CD4-positive, alpha-beta T cell (primary cell): ENCODE measurements around the gene HSD17B2. TPM values are rescaled to one million over a fixed set of nuclear protein-coding genes. Genes with fewer than 3 reads are reported as not detected.

Experiments used
- ATAC-seq: fragments of 200-7000 bp; cut with Tn5 transposase; one replicate; pipeline ENCODE4 v1.10.0; 2022; ENCODE audit warnings: mild to moderate bottlenecking; ENCODE audit not compliant: poor library complexity
- CTCF ChIA-PET: fragments of 350-600 bp; sonication (Branson Sonifier 250); formaldehyde crosslinking; loops from one replicate; lab custom pipeline; 2021; ENCODE audit warnings: antibody characterized with exemption, inconsistent platforms; lab: Charles Lee
- POLR2A ChIA-PET: fragments of 350-600 bp; sonication (Branson Sonifier 250); formaldehyde crosslinking; loops from one replicate; lab custom pipeline; 2021; ENCODE audit warnings: antibody characterized with exemption, inconsistent platforms; lab: Charles Lee
- DNase-seq, 14 experiments: peaks; one replicate each; pipeline ENCODE4 v3.0.0-alpha.2; 2013 to 2020; ENCODE audit warnings: mixed read lengths in 2 of 14
- H3K27ac ChIP-seq, 2 donors: one replicate each; pipeline versions ENCODE4 v1.5.1 to v1.7.0; 2013; ENCODE audit warnings: low read length in 2 of 2, low read depth in 1 of 2, mild to moderate bottlenecking in 1 of 2
- H3K27me3 ChIP-seq, 2 experiments: 1 replicate in 1 of 2; 2 replicates in 1 of 2; pipeline versions ENCODE4 v1.6.1 to v1.7.0; 2013; ENCODE audit warnings: low read length in 2 of 2, control low read depth in 1 of 2, mild to moderate bottlenecking in 1 of 2, moderate library complexity in 1 of 2; ENCODE audit not compliant: insufficient read depth in 2 of 2, control insufficient read depth in 1 of 2
- H3K36me3 ChIP-seq: one replicate; pipeline ENCODE4 v1.6.1; 2013; ENCODE audit warnings: low read length, control low read depth; ENCODE audit not compliant: insufficient read depth
- H3K4me1 ChIP-seq: one replicate; pipeline ENCODE4 v1.6.1; 2013; ENCODE audit warnings: low read length, control low read depth; ENCODE audit not compliant: insufficient read depth
- H3K4me3 ChIP-seq: one replicate; pipeline ENCODE4 v1.5.1; 2013; ENCODE audit warnings: mild to moderate bottlenecking, low read length, moderate library complexity
- H3K9me3 ChIP-seq, 2 experiments: 1 replicate in 1 of 2; 2 replicates in 1 of 2; pipeline versions ENCODE4 v1.6.1 to v1.7.0; 2013; ENCODE audit warnings: low read length in 2 of 2, mild to moderate bottlenecking in 2 of 2, control low read depth in 1 of 2, moderate library complexity in 1 of 2; ENCODE audit not compliant: control insufficient read depth in 1 of 2, insufficient read depth in 1 of 2
- H3K27ac Mint-ChIP-seq: one replicate; pipeline ENCODE4 v1.8.0; 2020; ENCODE audit warnings: mixed read lengths
- H3K27me3 Mint-ChIP-seq: one replicate; pipeline ENCODE4 v1.8.0; 2021; ENCODE audit warnings: mixed read lengths
- H3K36me3 Mint-ChIP-seq: one replicate; pipeline ENCODE4 v1.8.0; 2021; ENCODE audit warnings: low read depth, mixed read lengths
- H3K4me1 Mint-ChIP-seq: one replicate; pipeline ENCODE4 v1.8.0; 2021; ENCODE audit warnings: low read depth, mixed read lengths
- H3K4me3 Mint-ChIP-seq: one replicate; pipeline ENCODE4 v1.8.0; 2020; ENCODE audit warnings: mild to moderate bottlenecking, mixed read lengths
- H3K9me3 Mint-ChIP-seq: one replicate; pipeline ENCODE4 v1.8.0; 2020; ENCODE audit warnings: mixed read lengths
- CTCF ChIP-seq: fragments of 200-600 bp; IDR thresholded peaks from one replicate; pipeline ENCODE4 v1.8.0; 2022; ENCODE audit warnings: antibody characterized with exemption, mild to moderate bottlenecking
- intact Hi-C, 2 experiments: fragments of 100-400 bp; cut with DNase I in 1 of 2; cut with micrococcal nuclease in 1 of 2; formaldehyde crosslinking; loops; one replicate each; pipeline versions ENCODE4 v1.15.1 to v1.9.0; 2023 to 2025; cut with DNase I, micrococcal nuclease
- total RNA-seq, 174 experiments: library from RNA in 2 of 174; stranded (reverse) in 2 of 174; gene quantifications; one replicate each; pipeline ENCODE4 v1.2.3 and lab custom pipeline; 2021 to 2026

The HSD17B2 gene
- total RNA-seq, 2 experiments from 2014 or later, result not detected

- Histone ChIP-seq H3K27me3 (no peaks in the 10 kb centered on the region), H3K4me1 (no peaks in the 10 kb centered on the region), H3K27ac (no peak overlapping the region), H3K9me3 (no peaks in the 10 kb centered on the region), H3K36me3 (peaks cover 23% of the 10 kb centered on the region), H3K4me3 (no peak overlapping the region)
- Mint-ChIP-seq H3K9me3 (no peaks in the 10 kb centered on the region), H3K4me3 (no peak overlapping the region), H3K36me3 (peaks cover 55% of the 10 kb centered on the region), H3K4me1 (no peaks in the 10 kb centered on the region), H3K27ac (no peak overlapping the region), H3K27me3 (no peaks in the 10 kb centered on the region)
- no peak for ATAC-seq
- intact Hi-C loops, result no loop called here
- TF ChIP-seq CTCF, result no peak
- ChIA-PET CTCF (no interaction called here), POLR2A (no interaction called here)
- no peak for DNase-seq
These were observed 111.5 kb downstream of the HSD17B2 start for GRCh38 chr16:82146556-82146955.

- H3K4me1 Mint-ChIP-seq, result no peaks in the 10 kb centered on the region
- no peak overlapping the region for H3K27ac Mint-ChIP-seq
- H3K27me3 Mint-ChIP-seq, result no peaks in the 10 kb centered on the region
- H3K36me3 Mint-ChIP-seq, result peaks cover 59% of the 10 kb centered on the region
- ChIA-PET CTCF (no interaction called here), POLR2A (no interaction called here)
- no peak for DNase-seq
- H3K9me3 Mint-ChIP-seq, result no peaks in the 10 kb centered on the region
- Histone ChIP-seq H3K27ac (no peak overlapping the region), H3K27me3 (no peaks in the 10 kb centered on the region), H3K4me1 (no peaks in the 10 kb centered on the region), H3K9me3 (no peaks in the 10 kb centered on the region), H3K4me3 (no peak overlapping the region), H3K36me3 (peaks cover 23% of the 10 kb centered on the region)
- intact Hi-C loops, result no loop called here
- no peak overlapping the region for H3K4me3 Mint-ChIP-seq
- no peak for TF ChIP-seq CTCF
- ATAC-seq, result no peak
These were observed 111.9 kb downstream of the HSD17B2 start for GRCh38 chr16:82146957-82147356.

DNA sequence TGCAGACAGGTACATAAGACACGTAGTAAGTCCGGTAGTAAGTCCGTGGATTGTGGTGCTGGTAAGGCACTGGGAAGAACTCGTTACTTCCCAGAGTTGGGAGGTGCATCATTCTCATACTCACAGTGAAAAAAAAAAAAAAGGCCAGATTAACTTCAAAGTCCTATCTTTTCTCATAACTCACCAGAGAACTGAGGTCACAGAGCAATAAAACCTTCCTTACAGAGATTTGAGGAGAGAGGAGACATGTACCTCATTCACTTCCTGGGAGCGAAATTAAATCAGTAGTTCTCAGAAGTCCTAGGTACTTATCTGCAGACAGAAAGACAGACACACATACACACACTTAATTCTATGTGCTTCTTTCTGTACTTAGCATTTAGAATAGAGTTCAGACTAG is 112.5 kb downstream of the HSD17B2 start:
- H3K27me3 Mint-ChIP-seq, result no peaks in the 10 kb centered on the region
- H3K4me3 Mint-ChIP-seq, result no peak overlapping the region
- no peak for TF ChIP-seq CTCF
- Histone ChIP-seq H3K27ac (no peak overlapping the region), H3K4me3 (no peak overlapping the region), H3K4me1 (no peaks in the 10 kb centered on the region), H3K27me3 (no peaks in the 10 kb centered on the region), H3K9me3 (no peaks in the 10 kb centered on the region), H3K36me3 (peaks cover 23% of the 10 kb centered on the region)
- ChIA-PET POLR2A (no interaction called here), CTCF (no interaction called here)
- peaks cover 65% of the 10 kb centered on the region for H3K36me3 Mint-ChIP-seq
- DNase-seq, result no peak
- H3K4me1 Mint-ChIP-seq, result no peaks in the 10 kb centered on the region
- intact Hi-C loops, result no loop called here
- H3K9me3 Mint-ChIP-seq, result no peaks in the 10 kb centered on the region
- no peak for ATAC-seq
- H3K27ac Mint-ChIP-seq, result no peak overlapping the region

Other genes with a start within 250 kb of the HSD17B2 start
- 1 to 10 TPM; 4.5 to 7.6 TPM for gene SDR42E1, start 23.8 kb upstream of the HSD17B2 start, total RNA-seq
- 10 to 100 TPM; 14.3 to 15.5 TPM for gene MPHOSPH6, start 135.0 kb downstream of the HSD17B2 start, total RNA-seq